ENCODE data around the gene CAT. TPM values are rescaled to one million over a fixed set of nuclear protein-coding genes. Genes with fewer than 3 reads are reported as not detected.
A peak's percentile ranks its signal among the peaks of the same experiment; 100 is the strongest.

The CAT gene
- total and polyA plus RNA-seq, 8 donors = 24.9 to 122 (median 74.7) TPM

- Histone ChIP-seq H3K9me3 (no peaks in the 10 kb centered on the region), H3K27ac (no peak overlapping the region), H3K36me3 (no peaks in the 10 kb centered on the region), H3K27me3 (no peaks in the 10 kb centered on the region), H3K4me3 (no peak overlapping the region), H3K4me1 (no peaks in the 10 kb centered on the region)
- TF ChIP-seq POLR2A (IDR thresholded peaks at IDR 0.05) (no peak), POLR2AphosphoS5 (IDR thresholded peaks at IDR 0.05) (no peak), EP300 (IDR thresholded peaks at IDR 0.05) (no peak)
- TF ChIP-seq, protein P1, sequence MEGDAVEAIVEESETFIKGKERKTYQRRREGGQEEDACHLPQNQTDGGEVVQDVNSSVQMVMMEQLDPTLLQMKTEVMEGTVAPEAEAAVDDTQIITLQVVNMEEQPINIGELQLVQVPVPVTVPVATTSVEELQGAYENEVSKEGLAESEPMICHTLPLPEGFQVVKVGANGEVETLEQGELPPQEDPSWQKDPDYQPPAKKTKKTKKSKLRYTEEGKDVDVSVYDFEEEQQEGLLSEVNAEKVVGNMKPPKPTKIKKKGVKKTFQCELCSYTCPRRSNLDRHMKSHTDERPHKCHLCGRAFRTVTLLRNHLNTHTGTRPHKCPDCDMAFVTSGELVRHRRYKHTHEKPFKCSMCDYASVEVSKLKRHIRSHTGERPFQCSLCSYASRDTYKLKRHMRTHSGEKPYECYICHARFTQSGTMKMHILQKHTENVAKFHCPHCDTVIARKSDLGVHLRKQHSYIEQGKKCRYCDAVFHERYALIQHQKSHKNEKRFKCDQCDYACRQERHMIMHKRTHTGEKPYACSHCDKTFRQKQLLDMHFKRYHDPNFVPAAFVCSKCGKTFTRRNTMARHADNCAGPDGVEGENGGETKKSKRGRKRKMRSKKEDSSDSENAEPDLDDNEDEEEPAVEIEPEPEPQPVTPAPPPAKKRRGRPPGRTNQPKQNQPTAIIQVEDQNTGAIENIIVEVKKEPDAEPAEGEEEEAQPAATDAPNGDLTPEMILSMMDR (IDR thresholded peaks at IDR 0.05) = no peak
- DNase-seq = no peak
- WGBS, 5 donors = 43 to 73% (median 53%) methylated on average over 5 to 7 of the region's 7 CpGs
- intact Hi-C loops (cut with DNase I; ENCODE audit: low total_unique reads) = no loop called here
Observed at GRCh38 chr11:34405079-34405858, 33.5 kb upstream of the CAT start.

DNA sequence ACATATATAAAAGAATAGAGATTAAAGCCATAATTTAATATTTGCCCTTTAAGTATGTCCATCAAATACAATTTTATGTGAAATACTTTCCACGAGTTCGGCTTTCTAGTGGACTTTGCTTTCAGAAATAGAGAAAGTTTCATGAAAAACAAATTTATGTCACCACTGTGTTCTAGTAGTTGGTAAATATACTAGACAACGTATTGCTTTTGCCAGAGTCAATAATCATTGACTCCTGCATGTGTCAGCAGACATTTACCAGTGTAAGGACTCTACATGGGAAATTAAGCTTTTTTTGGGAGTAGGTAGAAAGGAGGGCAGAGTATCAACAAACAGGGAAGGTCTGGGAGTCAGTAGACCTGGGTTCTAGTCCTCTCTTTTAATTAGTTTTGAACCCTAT is 32.3 kb upstream of the CAT start:
- no peak overlapping the region for H3K4me3 ChIP-seq
- DNase-seq = no peak
- no peaks in the 10 kb centered on the region for H3K27me3 ChIP-seq
- H3K4me1 ChIP-seq = no peaks in the 10 kb centered on the region
- H3K9me3 ChIP-seq = no peaks in the 10 kb centered on the region
- WGBS, 5 donors = 73 to 81% (median 76%) methylated on average over 3 of the region's 3 CpGs
- intact Hi-C loops (cut with DNase I; ENCODE audit: low total_unique reads) = no loop called here
- H3K36me3 ChIP-seq = no peaks in the 10 kb centered on the region
- TF ChIP-seq POLR2AphosphoS5 (IDR thresholded peaks at IDR 0.05) = no peak
- no peak for TF ChIP-seq EP300 (IDR thresholded peaks at IDR 0.05)
- no peak for TF ChIP-seq POLR2A (IDR thresholded peaks at IDR 0.05)
- TF ChIP-seq, protein P1 (IDR thresholded peaks at IDR 0.05) = no peak
- no peak overlapping the region for H3K27ac ChIP-seq

DNA sequence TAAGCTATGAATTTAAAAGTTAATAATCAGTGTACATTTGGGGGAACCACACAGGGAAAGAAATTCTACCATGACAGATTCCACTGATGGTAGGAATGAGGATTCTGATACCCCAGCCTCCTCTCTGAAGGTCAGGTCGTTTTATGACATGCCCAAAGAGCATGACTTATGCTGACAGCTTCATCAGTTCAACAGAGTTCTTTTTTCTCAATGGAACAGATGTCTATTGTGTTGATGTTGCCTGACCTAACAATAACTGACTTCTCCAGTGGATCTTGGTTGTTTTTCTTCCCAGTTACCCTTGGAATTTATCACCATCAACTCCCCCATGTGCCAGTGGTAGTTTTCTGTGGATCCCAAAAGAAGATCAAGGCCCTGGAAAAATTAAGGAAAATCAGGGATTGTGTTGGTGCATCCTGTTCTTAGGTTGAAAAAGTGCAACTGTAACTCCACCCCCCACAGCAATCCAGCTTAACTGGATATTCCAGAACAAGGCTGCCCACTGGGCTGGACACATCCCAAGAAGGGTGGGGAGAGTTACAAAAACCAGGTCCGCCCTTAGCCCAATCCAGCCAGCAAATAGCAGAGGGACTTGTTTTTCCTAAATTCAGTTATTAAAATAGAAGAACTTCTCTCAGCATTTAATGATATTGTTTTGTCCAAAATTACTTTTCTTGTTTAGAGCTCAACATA is 31.5 kb upstream of the CAT start:
- Histone ChIP-seq H3K27me3 (no peaks in the 10 kb centered on the region), H3K4me3 (no peak overlapping the region), H3K36me3 (no peaks in the 10 kb centered on the region), H3K9me3 (peaks cover 0 to under 1% (median 0%) of the 10 kb centered on the region in 4 donors), H3K27ac (no peak overlapping the region), H3K4me1 (no peaks in the 10 kb centered on the region)
- TF ChIP-seq, protein P1 (IDR thresholded peaks at IDR 0.05) = no peak
- TF ChIP-seq EP300 (IDR thresholded peaks at IDR 0.05) (no peak), POLR2A (IDR thresholded peaks at IDR 0.05) (no peak), POLR2AphosphoS5 (IDR thresholded peaks at IDR 0.05) (no peak)
- peak in 1 of 2 donors; percentile 50 for DNase-seq
- WGBS, 5 donors = 34 to 56% (median 46%) methylated on average over 2 of the region's 2 CpGs
- intact Hi-C loops (cut with DNase I; ENCODE audit: low total_unique reads) = no loop called here

GRCh38 chr11:34408580-34409172 is 30.1 kb upstream of the CAT start:
- no peak for DNase-seq
- peaks cover 0 to 15% (median 9%) of the 10 kb centered on the region in 4 donors for H3K9me3 ChIP-seq
- H3K4me1 ChIP-seq = no peaks in the 10 kb centered on the region
- H3K27me3 ChIP-seq = no peaks in the 10 kb centered on the region
- no peak overlapping the region for H3K4me3 ChIP-seq
- no peak overlapping the region for H3K27ac ChIP-seq
- intact Hi-C loops (cut with DNase I; ENCODE audit: low total_unique reads) = no loop called here
- 51 to 75% (median 61%) methylated on average over 2 of the region's 2 CpGs for WGBS, 5 donors
- TF ChIP-seq EP300 (IDR thresholded peaks at IDR 0.05) (no peak), POLR2AphosphoS5 (IDR thresholded peaks at IDR 0.05) (no peak), POLR2A (IDR thresholded peaks at IDR 0.05) (no peak)
- TF ChIP-seq, protein P1 (IDR thresholded peaks at IDR 0.05) = no peak
- H3K36me3 ChIP-seq = no peaks in the 10 kb centered on the region
